IMR-90 (cell line): ENCODE data around the gene KRT8. TPM values are rescaled to one million over a fixed set of nuclear protein-coding genes. Genes with fewer than 3 reads are reported as not detected.

Experiments
- ATAC-seq: fragments of 200-7000 bp; cut with Tn5 transposase; 2 replicates; pipeline ENCODE4 v1.9.1; 2020; ENCODE audit warnings: low read depth, mild to moderate bottlenecking, moderate library complexity
- BruUV-seq: library from RNA; stranded (reverse); fragments of 400-500 nt; replicated peaks from 2 replicates; lab custom pipeline; 2021; lab: Mats Ljungman, UMichigan
- CTCF ChIA-PET: fragments of 300-600 bp; formaldehyde crosslinking; extraction: SDS; loops from one replicate; lab custom pipeline; 2021; ENCODE audit warnings: antibody characterized with exemption; lab: Yijun Ruan, JAX
- POLR2A ChIA-PET: fragments of 300-600 bp; sonication (Branson Sonifier 250); formaldehyde crosslinking; loops from one replicate; lab custom pipeline; 2022; ENCODE audit warnings: antibody characterized with exemption; ENCODE audit not compliant: unreplicated experiment; lab: Charles Lee
- DNase-seq: peaks from one replicate; pipeline ENCODE4 v3.0.0; 2013
- H2AFZ ChIP-seq: replicated peaks from 2 replicates; pipeline ENCODE3; 2013; ENCODE audit warnings: low read length, mild to moderate bottlenecking; ENCODE audit not compliant: poor library complexity
- H2AK5ac ChIP-seq: 2 replicates; pipeline ENCODE4 v1.6.1; 2013; ENCODE audit warnings: low read depth, low read length, inconsistent platforms
- H2AK9ac ChIP-seq: replicated peaks from 2 replicates; pipeline ENCODE3; 2013; ENCODE audit warnings: mild to moderate bottlenecking, low read depth, low read length, moderate library complexity; ENCODE audit not compliant: poor library complexity
- H2BK120ac ChIP-seq: 2 replicates; pipeline ENCODE4 v1.6.1; 2013; ENCODE audit warnings: low read depth, low read length, inconsistent platforms
- H2BK15ac ChIP-seq: 3 replicates; pipeline ENCODE4 v1.6.1; 2013; ENCODE audit warnings: low read depth, low read length, inconsistent platforms
- H2BK20ac ChIP-seq: 2 replicates; pipeline ENCODE4 v1.6.1; 2013; ENCODE audit warnings: low read depth, mild to moderate bottlenecking, inconsistent platforms, low read length, moderate library complexity
- H2BK5ac ChIP-seq: 2 replicates; pipeline ENCODE4 v1.6.1; 2013; ENCODE audit warnings: mild to moderate bottlenecking, low read depth, low read length, inconsistent platforms; ENCODE audit not compliant: poor library complexity, severe bottlenecking
- H3K14ac ChIP-seq: replicated peaks from 2 replicates; pipeline ENCODE4 v1.6.1; 2013; ENCODE audit warnings: low read depth, low read length, inconsistent platforms
- H3K18ac ChIP-seq: 2 replicates; pipeline ENCODE4 v1.6.1; 2013; ENCODE audit warnings: low read depth, low read length, control low read depth
- H3K23ac ChIP-seq: 2 replicates; pipeline ENCODE4 v1.6.1; 2013; ENCODE audit warnings: low read depth, low read length, inconsistent platforms
- H3K27ac ChIP-seq: 2 replicates; pipeline ENCODE4 v1.5.1; 2013; ENCODE audit warnings: mild to moderate bottlenecking, control low read depth, low read length; ENCODE audit not compliant: insufficient read depth
- H3K27me3 ChIP-seq: 2 replicates; pipeline ENCODE4 v1.6.1; 2013; ENCODE audit warnings: low read length; ENCODE audit not compliant: control insufficient read depth, insufficient read depth
- H3K36me3 ChIP-seq: 2 replicates; pipeline ENCODE4 v1.6.1; 2013; ENCODE audit warnings: low read length, mixed read lengths; ENCODE audit not compliant: control insufficient read depth, insufficient read depth
- H3K4ac ChIP-seq: 2 replicates; pipeline ENCODE4 v1.6.1; 2013; ENCODE audit warnings: low read depth, low read length, inconsistent platforms
- H3K4me1 ChIP-seq: 2 replicates; pipeline ENCODE4 v1.6.1; 2013; ENCODE audit warnings: low read length, mixed read lengths; ENCODE audit not compliant: control insufficient read depth, insufficient read depth
- H3K4me2 ChIP-seq: 2 replicates; pipeline ENCODE4 v1.6.1; 2013; ENCODE audit warnings: low read depth, mild to moderate bottlenecking, control low read depth, low read length, moderate library complexity
- H3K4me3 ChIP-seq: 2 replicates; pipeline ENCODE4 v1.5.1; 2013; ENCODE audit warnings: low read depth, mild to moderate bottlenecking, control low read depth, low read length, moderate library complexity; ENCODE audit not compliant: insufficient read depth
- H3K56ac ChIP-seq: 2 replicates; pipeline ENCODE4 v1.6.1; 2013; ENCODE audit warnings: low read length, inconsistent platforms; ENCODE audit not compliant: insufficient read depth; ENCODE audit errors: extremely low read depth
- H3K79me1 ChIP-seq, 2 experiments: 2 replicates each; pipeline ENCODE4 v1.6.1; 2013; ENCODE audit warnings: low read length in 2 of 2, inconsistent platforms in 1 of 2, low read depth in 1 of 2
- H3K9ac ChIP-seq: 2 replicates; pipeline ENCODE4 v1.6.1; 2013; ENCODE audit warnings: low read depth, low read length, control low read depth
- H3K9me1 ChIP-seq: 2 replicates; pipeline ENCODE4 v1.6.1; 2013; ENCODE audit warnings: low read length, inconsistent platforms; ENCODE audit not compliant: insufficient read depth
- H3K9me3 ChIP-seq: 2 replicates; pipeline ENCODE4 v1.6.1; 2013; ENCODE audit warnings: low read length; ENCODE audit not compliant: control insufficient read depth, insufficient read depth
- H4K20me1 ChIP-seq: 2 replicates; pipeline ENCODE4 v1.6.1; 2013; ENCODE audit warnings: low read length, inconsistent platforms; ENCODE audit not compliant: insufficient read depth
- H4K5ac ChIP-seq: 2 replicates; pipeline ENCODE4 v1.6.1; 2013; ENCODE audit warnings: mild to moderate bottlenecking, low read depth, low read length, control low read depth
- H4K8ac ChIP-seq, 2 experiments: 2 replicates each; pipeline ENCODE4 v1.6.1; 2013; ENCODE audit warnings: low read depth in 2 of 2, low read length in 2 of 2, control low read depth in 1 of 2, inconsistent platforms in 1 of 2
- H4K91ac ChIP-seq: 2 replicates; pipeline ENCODE4 v1.6.1; 2013; ENCODE audit warnings: low read depth, low read length, inconsistent platforms; ENCODE audit not compliant: insufficient read depth
- BHLHE40 ChIP-seq: fragments of 150-350 bp; IDR thresholded peaks from 2 replicates; pipeline ENCODE4 v1.6.1; 2016; ENCODE audit warnings: mild to moderate bottlenecking, low read depth, low read length
- CHD1 ChIP-seq: IDR thresholded peaks from 2 replicates; pipeline ENCODE4 v1.6.1; 2012; ENCODE audit warnings: low read depth, low read length, improper control_type of control experiment
- FOS ChIP-seq: fragments of 150-350 bp; IDR thresholded peaks from 2 replicates; pipeline ENCODE4 v1.6.1; 2016; ENCODE audit warnings: low read depth, low read length
- MAFK ChIP-seq: IDR thresholded peaks from 2 replicates; pipeline ENCODE4 v1.6.1; 2012; ENCODE audit warnings: low read depth, low read length, improper control_type of control experiment
- MAZ ChIP-seq: IDR thresholded peaks from 2 replicates; pipeline ENCODE4 v1.6.1; 2012; ENCODE audit warnings: low read depth, mild to moderate bottlenecking, low read length, improper control_type of control experiment, moderate library complexity, borderline replicate concordance
- MXI1 ChIP-seq: IDR thresholded peaks from 2 replicates; pipeline ENCODE4 v1.6.1; 2012; ENCODE audit warnings: low read depth, mild to moderate bottlenecking, low read length, moderate library complexity, borderline replicate concordance
- POLR2A ChIP-seq: IDR thresholded peaks from 2 replicates; pipeline ENCODE4 v1.6.1; 2012; ENCODE audit warnings: mild to moderate bottlenecking, low read depth, low read length
- RAD21 ChIP-seq: IDR thresholded peaks from 2 replicates; pipeline ENCODE4 v1.6.1; 2012; ENCODE audit warnings: low read length, improper control_type of control experiment
- RCOR1 ChIP-seq: IDR thresholded peaks from 2 replicates; pipeline ENCODE4 v1.6.1; 2012; ENCODE audit warnings: mild to moderate bottlenecking, low read length, improper control_type of control experiment; ENCODE audit not compliant: insufficient replicate concordance
- RFX5 ChIP-seq: IDR thresholded peaks from 2 replicates; pipeline ENCODE4 v1.8.0; 2012; ENCODE audit warnings: low read depth, mild to moderate bottlenecking, low read length, moderate library complexity
- SMC3 ChIP-seq: fragments of 150-350 bp; IDR thresholded peaks from 2 replicates; pipeline ENCODE4 v1.6.1; 2016; ENCODE audit warnings: low read depth, mild to moderate bottlenecking, antibody characterized with exemption, low read length, moderate library complexity
- WGBS, 2 experiments: methylation state at CpG; one replicate each; pipeline versions ENCODE4 v1.1.5 to v1.1.7; 2013; ENCODE audit warnings: missing lambda C conversion rate in 2 of 2; ENCODE audit not compliant: insufficient read length in 1 of 2; ENCODE audit errors: extremely low coverage in 2 of 2; 5-methylcytosine and 5-hydroxymethylcytosine counted together
- dilution Hi-C: fragments of 300-500 bp; cut with HindIII; formaldehyde crosslinking; loops from one replicate; pipeline ENCODE4 v1.14.3; 2018; ENCODE audit warnings: low sequenced_read_pairs; ENCODE audit not compliant: unreplicated experiment
- in situ Hi-C: fragments of 300-500 bp; cut with MboI; formaldehyde crosslinking; loops from 3 replicates; pipeline ENCODE4 v1.14.3; 2019; ENCODE audit warnings: low sequenced_read_pairs, inconsistent platforms, mixed read lengths
- intact Hi-C: fragments of 100-400 bp; cut with micrococcal nuclease; formaldehyde crosslinking; loops from 2 replicates; pipeline ENCODE4 v1.10.0; 2022
- polyA plus RNA-seq, 3 experiments: library from polyadenylated mRNA; depleted of rRNA; stranded (reverse); fragments of >200 nt; gene quantifications; 2 replicates each; pipeline ENCODE4 v1.2.3, GENCODE V29; 2012; ENCODE audit warnings: low replicate concordance in 1 of 3
- total RNA-seq: library from RNA; depleted of rRNA; stranded (reverse); fragments of >200 nt; gene quantifications from 2 replicates; pipeline ENCODE4 v1.2.3, GENCODE V29; 2012
- TF ChIP-seq, protein P1 (sequence below): conservative IDR thresholded peaks from 2 replicates; pipeline ENCODE4 v1.5.1; 2012; ENCODE audit warnings: mild to moderate bottlenecking, low read depth, low read length, improper control_type of control experiment
- TF ChIP-seq, protein P2 (sequence below): fragments of 150-350 bp; IDR thresholded peaks from 2 replicates; pipeline ENCODE4 v1.6.1; 2017; ENCODE audit warnings: mild to moderate bottlenecking, antibody characterized with exemption, low read length, low read depth
- TF ChIP-seq, protein P3 (sequence below): fragments of 150-350 bp; IDR thresholded peaks from 2 replicates; pipeline ENCODE4 v1.6.1; 2016; ENCODE audit warnings: low read depth, mild to moderate bottlenecking, low read length, moderate library complexity, borderline replicate concordance

The KRT8 gene
- total and polyA plus RNA-seq, 2 of the 4 experiments (the other 2 are of a cell fraction) = 10.9 to 39.3 TPM

DNA sequence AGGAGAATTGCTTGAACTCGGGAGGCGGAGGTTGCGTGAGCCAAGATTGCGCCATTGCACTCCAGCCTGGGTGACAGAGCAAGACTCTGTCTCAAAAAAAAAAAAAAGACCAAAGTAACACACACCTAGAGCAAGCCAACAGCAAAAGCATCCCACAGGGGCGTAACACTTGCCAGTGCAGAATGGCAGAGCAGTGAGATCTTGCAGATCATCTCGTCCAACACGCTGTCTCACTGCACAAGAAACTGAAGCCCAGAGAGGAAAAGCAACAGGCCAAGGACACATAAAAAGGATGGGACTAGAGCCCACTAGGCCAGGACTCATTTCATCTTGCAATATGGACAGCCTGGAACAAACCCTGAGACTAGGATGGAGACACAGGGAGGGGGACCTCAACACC, 43.4 kb downstream of the KRT8 start:
- Histone ChIP-seq H3K36me3 (no peaks in the 10 kb centered on the region), H3K4me1 (no peaks in the 10 kb centered on the region), H4K5ac (no peak overlapping the region), H3K9me1 (no peaks in the 10 kb centered on the region), H3K27me3 (peaks cover 19% of the 10 kb centered on the region), H4K8ac (no peak overlapping the region), H3K4me3 (no peak overlapping the region), H3K14ac (no peak overlapping the region), H2BK120ac (no peak overlapping the region), H2BK20ac (no peak overlapping the region), H4K20me1 (no peaks in the 10 kb centered on the region), H2AK9ac (peak overlapping the region; percentile 55), H3K56ac (no peak overlapping the region), H3K9ac (no peak overlapping the region), H2AK5ac (no peak overlapping the region), H3K4ac (no peak overlapping the region), H2BK15ac (no peak overlapping the region), H3K27ac (no peak overlapping the region), H4K91ac (no peak overlapping the region), H3K79me1 (no peaks in the 10 kb centered on the region), H3K23ac (no peak overlapping the region), H2BK5ac (no peak overlapping the region), H3K9me3 (no peaks in the 10 kb centered on the region), H3K18ac (no peak overlapping the region), H3K4me2 (no peak overlapping the region), H2AFZ (peak overlapping the region; percentile 43)
- intact Hi-C loops (loop anchor here (10.0 kb wide), 1 partner anchor 137 kb away; no protein-coding TSS in a partner anchor), in situ Hi-C loops (no loop called here), dilution Hi-C loops (no loop called here)
- WGBS, 2 experiments = 90% methylated on average over 3 of the region's 7 CpGs; no CpG with 5 or more reads in 1 of the 2 experiments
- no peak for ATAC-seq
- ChIA-PET CTCF (no interaction called here), POLR2A (no interaction called here)
- no peak for DNase-seq
- BruUV-seq = no TSS peak
- TF ChIP-seq SMC3 = no peak
- TF ChIP-seq, protein P1, sequence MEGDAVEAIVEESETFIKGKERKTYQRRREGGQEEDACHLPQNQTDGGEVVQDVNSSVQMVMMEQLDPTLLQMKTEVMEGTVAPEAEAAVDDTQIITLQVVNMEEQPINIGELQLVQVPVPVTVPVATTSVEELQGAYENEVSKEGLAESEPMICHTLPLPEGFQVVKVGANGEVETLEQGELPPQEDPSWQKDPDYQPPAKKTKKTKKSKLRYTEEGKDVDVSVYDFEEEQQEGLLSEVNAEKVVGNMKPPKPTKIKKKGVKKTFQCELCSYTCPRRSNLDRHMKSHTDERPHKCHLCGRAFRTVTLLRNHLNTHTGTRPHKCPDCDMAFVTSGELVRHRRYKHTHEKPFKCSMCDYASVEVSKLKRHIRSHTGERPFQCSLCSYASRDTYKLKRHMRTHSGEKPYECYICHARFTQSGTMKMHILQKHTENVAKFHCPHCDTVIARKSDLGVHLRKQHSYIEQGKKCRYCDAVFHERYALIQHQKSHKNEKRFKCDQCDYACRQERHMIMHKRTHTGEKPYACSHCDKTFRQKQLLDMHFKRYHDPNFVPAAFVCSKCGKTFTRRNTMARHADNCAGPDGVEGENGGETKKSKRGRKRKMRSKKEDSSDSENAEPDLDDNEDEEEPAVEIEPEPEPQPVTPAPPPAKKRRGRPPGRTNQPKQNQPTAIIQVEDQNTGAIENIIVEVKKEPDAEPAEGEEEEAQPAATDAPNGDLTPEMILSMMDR = no peak
- no peak for TF ChIP-seq RAD21
- TF ChIP-seq BHLHE40 = no peak
- no peak for TF ChIP-seq MXI1
- TF ChIP-seq, protein P2, sequence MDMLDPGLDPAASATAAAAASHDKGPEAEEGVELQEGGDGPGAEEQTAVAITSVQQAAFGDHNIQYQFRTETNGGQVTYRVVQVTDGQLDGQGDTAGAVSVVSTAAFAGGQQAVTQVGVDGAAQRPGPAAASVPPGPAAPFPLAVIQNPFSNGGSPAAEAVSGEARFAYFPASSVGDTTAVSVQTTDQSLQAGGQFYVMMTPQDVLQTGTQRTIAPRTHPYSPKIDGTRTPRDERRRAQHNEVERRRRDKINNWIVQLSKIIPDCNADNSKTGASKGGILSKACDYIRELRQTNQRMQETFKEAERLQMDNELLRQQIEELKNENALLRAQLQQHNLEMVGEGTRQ = no peak
- no peak for TF ChIP-seq POLR2A
- TF ChIP-seq FOS = no peak
- TF ChIP-seq, protein P3, sequence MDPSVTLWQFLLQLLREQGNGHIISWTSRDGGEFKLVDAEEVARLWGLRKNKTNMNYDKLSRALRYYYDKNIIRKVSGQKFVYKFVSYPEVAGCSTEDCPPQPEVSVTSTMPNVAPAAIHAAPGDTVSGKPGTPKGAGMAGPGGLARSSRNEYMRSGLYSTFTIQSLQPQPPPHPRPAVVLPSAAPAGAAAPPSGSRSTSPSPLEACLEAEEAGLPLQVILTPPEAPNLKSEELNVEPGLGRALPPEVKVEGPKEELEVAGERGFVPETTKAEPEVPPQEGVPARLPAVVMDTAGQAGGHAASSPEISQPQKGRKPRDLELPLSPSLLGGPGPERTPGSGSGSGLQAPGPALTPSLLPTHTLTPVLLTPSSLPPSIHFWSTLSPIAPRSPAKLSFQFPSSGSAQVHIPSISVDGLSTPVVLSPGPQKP = no peak
- TF ChIP-seq RFX5 = no peak
- TF ChIP-seq RCOR1 = no peak
- no peak for TF ChIP-seq MAFK
- no peak for TF ChIP-seq CHD1
- no peak for TF ChIP-seq MAZ
